Activated T-helper 1 cell treated with anti-CD3 and anti-CD28 coated beads, Interleukin-12 subunit alpha, Interleukin-12 subunit beta, Interleukin-2, Interleukin-4 antibody, amounts not matched to agents 30 ng/mL and 10 ng/mL and 1 ng/mL, durations not matched to agents 14 hours and 24 hours and 36 hours (primary cell): ENCODE results near the gene CAPN11. TPM values are rescaled to one million over a fixed set of nuclear protein-coding genes. Genes with fewer than 3 reads are reported as not detected.

Experiments
- DNase-seq: peaks from one replicate; pipeline ENCODE4 v3.0.0; 2021; ENCODE audit warnings: low spot score
- H3K27ac Mint-ChIP-seq: one replicate; pipeline ENCODE4 v1.8.0; 2021; ENCODE audit warnings: mild to moderate bottlenecking, mixed read lengths
- H3K27me3 Mint-ChIP-seq: one replicate; pipeline ENCODE4 v1.8.0; 2022; ENCODE audit warnings: mild to moderate bottlenecking, moderate library complexity, mixed read lengths; ENCODE audit not compliant: insufficient read depth
- H3K36me3 Mint-ChIP-seq: one replicate; pipeline ENCODE4 v1.8.0; 2021; ENCODE audit warnings: low read depth, mixed read lengths
- H3K4me1 Mint-ChIP-seq: one replicate; pipeline ENCODE4 v1.8.0; 2021; ENCODE audit warnings: low read depth, mixed read lengths
- H3K4me3 Mint-ChIP-seq: one replicate; pipeline ENCODE4 v1.8.0; 2021; ENCODE audit warnings: mild to moderate bottlenecking, moderate library complexity, mixed read lengths
- H3K9me3 Mint-ChIP-seq: one replicate; pipeline ENCODE4 v1.8.0; 2021; ENCODE audit warnings: mixed read lengths
- intact Hi-C: fragments of 100-400 bp; cut with micrococcal nuclease; formaldehyde crosslinking; loops from one replicate; pipeline ENCODE4 v1.15.1; 2024
- total RNA-seq: library from RNA; stranded (reverse); gene quantifications from 2 replicates; pipeline ENCODE4 v1.2.3, GENCODE V29; 2022

The CAPN11 gene
- total RNA-seq, 1 donor from 2014 or later = not detected

DNA sequence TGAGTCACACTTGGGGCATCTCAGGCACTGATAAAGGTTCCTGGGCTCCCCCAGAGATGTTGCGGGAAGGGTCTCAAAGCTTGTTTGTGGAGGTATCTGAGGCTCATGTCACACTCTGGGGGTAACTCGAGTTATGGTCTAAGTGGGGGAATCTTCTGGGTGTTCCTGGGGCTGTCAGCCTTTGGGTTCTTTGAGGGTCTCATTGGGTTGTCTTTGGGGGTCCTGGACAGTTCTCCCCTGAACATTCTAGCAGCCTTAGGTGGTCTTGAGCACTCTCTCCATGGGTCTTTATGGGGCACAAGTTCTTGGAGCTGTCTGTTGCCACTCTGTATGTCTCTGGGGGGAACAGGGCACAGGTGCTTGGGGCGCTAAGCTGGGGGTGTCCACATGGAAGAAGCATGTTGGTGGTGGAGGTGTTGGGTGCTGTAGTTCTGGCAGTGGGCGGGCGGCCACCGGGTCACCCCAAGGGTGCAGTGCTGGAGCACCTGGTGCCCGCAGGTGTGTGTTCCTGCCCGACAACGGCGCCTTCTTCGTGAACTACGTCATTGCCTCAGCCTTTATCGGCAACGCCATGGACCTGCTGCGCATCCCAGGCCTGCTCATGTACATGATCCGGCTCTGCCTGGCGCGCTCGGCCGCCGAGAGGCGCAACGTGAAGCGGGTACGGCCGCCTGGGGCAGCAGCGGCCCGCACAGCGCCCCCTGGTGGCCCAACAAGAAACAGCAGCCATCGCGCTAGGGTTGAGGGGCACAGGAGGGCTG is 7.1 kb upstream of the CAPN11 start:
- H3K36me3 Mint-ChIP-seq = peaks cover 6% of the 10 kb centered on the region
- H3K27ac Mint-ChIP-seq = no peak overlapping the region
- no peak overlapping the region for H3K4me3 Mint-ChIP-seq
- no peaks in the 10 kb centered on the region for H3K27me3 Mint-ChIP-seq
- intact Hi-C loops = loop anchor here (1.0 kb wide), 3 partner anchors 25 to 55 kb away; no protein-coding TSS in a partner anchor
- H3K9me3 Mint-ChIP-seq = no peaks in the 10 kb centered on the region
- DNase-seq = peak; percentile 71
- H3K4me1 Mint-ChIP-seq = peaks cover 12% of the 10 kb centered on the region

DNA sequence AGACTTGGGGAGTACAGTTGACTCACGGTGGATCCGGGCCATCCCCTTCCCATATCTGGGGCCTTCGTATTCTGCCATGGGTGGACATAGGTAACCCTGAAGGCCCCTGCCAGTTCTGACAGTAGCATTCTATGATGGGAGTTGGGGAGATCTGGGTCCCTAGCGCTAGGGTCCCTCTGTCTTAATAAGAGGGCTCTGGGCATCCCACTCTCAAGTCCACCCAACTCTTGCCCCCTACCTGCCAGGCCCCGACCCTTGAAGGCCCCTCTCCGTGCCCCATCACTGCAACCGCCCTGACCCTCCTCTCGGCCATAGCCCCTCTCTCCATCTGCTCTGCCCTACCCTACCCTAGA is 6.5 kb upstream of the CAPN11 start:
- Mint-ChIP-seq H3K9me3 (no peaks in the 10 kb centered on the region), H3K36me3 (peaks cover 6% of the 10 kb centered on the region), H3K27ac (no peak overlapping the region), H3K4me1 (peaks cover 12% of the 10 kb centered on the region), H3K4me3 (no peak overlapping the region), H3K27me3 (no peaks in the 10 kb centered on the region)
- DNase-seq = no peak
- intact Hi-C loops = loop anchor here (1.0 kb wide), 1 partner anchor 56 kb away; no protein-coding TSS in a partner anchor

DNA sequence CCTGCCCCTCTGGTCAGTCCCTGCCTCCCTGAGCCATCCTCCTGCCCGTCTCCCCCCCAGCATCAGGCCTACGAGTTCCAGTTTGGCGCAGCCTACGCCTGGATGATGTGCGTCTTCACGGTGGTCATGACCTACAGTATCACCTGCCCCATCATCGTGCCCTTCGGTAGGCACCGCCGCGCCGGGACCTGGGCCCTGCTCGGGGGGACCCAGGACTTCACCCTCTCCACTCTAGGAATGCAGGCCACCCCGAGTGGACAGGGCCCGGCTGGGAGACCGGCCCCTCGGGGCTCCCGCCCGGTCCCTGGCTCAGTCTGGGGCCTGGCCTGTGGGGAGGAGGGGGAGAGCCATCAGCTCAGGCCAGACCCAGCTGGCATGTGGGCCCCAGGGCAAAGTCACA is 6.1 kb upstream of the CAPN11 start:
- Mint-ChIP-seq H3K27me3 (no peaks in the 10 kb centered on the region), H3K4me1 (peaks cover 12% of the 10 kb centered on the region), H3K4me3 (no peak overlapping the region), H3K36me3 (peaks cover 6% of the 10 kb centered on the region), H3K9me3 (no peaks in the 10 kb centered on the region), H3K27ac (no peak overlapping the region)
- DNase-seq = no peak
- intact Hi-C loops = loop anchor here (1.0 kb wide), 1 partner anchor 56 kb away; no protein-coding TSS in a partner anchor

DNA sequence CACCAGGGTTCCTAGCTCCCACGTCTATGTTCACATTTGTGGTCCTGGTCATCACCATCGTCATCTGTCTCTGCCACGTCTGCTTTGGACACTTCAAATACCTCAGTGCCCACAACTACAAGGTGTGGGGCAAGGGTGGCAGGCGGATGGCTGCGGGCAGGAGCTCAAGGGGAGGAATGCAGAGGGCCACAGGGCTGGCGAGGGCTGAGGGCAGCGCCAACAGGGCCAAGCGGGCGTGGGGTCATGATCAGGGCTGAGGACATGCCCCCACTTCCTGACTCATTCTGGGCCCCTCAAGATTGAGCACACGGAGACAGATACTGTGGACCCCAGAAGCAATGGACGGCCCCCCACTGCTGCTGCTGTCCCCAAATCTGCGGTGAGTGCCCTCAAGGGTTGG is 4.6 kb upstream of the CAPN11 start:
- H3K9me3 Mint-ChIP-seq = no peaks in the 10 kb centered on the region
- H3K4me3 Mint-ChIP-seq = no peak overlapping the region
- no peak overlapping the region for H3K27ac Mint-ChIP-seq
- H3K36me3 Mint-ChIP-seq = peaks cover 1% of the 10 kb centered on the region
- intact Hi-C loops = no loop called here
- no peak for DNase-seq
- peaks cover 12% of the 10 kb centered on the region for H3K4me1 Mint-ChIP-seq
- no peaks in the 10 kb centered on the region for H3K27me3 Mint-ChIP-seq

DNA sequence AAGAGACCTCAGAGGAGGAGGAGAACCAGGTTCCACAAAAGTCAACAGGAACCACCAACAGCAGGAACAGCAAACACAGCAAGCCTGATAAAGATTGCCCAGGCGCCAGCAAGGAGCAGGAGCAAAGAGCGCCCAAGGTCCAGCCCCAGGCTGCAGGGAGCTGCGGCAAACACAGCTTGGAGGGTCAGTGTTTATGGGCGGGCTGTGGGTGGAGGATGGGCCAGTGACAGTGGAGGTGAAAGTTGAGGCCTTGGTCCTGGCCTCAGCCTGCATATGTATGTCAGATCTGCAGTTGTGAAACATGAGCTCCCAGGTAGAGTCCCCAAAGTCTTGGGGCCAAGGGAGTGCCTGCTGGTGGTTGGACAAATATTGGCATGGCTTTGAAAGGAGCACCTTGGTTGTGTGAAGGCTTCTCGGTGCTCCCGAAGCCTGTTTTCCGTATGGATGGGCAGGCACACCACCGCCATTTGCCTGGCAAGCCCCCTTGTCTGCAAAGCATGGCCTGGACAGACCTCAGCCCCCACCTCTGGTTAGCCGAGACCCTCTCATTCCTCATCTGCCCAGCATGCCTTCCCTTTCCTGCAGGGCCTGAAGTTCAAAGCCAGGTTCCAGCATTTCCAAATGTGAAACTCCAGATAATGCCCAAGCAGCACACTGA is 2.0 kb upstream of the CAPN11 start:
- no peaks in the 10 kb centered on the region for H3K27me3 Mint-ChIP-seq
- H3K36me3 Mint-ChIP-seq = no peaks in the 10 kb centered on the region
- DNase-seq = no peak
- peaks cover 1% of the 10 kb centered on the region for H3K4me1 Mint-ChIP-seq
- no peak overlapping the region for H3K27ac Mint-ChIP-seq
- H3K4me3 Mint-ChIP-seq = no peak overlapping the region
- no peaks in the 10 kb centered on the region for H3K9me3 Mint-ChIP-seq
- intact Hi-C loops = no loop called here

DNA sequence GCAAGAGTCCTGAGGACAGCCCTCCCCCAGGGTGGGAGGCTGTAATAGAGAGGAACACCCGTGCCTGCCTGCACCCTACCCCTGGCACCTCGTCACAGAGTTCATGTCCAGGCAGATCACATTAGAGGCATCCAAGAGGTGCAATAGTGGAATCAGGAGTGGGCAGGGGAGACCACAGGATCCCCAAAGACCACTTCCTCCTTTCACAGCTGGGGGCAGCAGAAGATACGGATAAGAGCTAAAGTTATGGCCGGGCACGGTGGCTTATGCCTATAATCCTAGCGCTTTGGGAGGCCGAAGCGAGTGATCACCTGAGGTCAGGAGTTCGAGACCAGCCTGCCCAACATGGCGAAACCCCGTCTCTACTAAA is 1.5 kb upstream of the CAPN11 start:
- intact Hi-C loops = no loop called here
- Mint-ChIP-seq H3K9me3 (no peaks in the 10 kb centered on the region), H3K36me3 (no peaks in the 10 kb centered on the region), H3K4me1 (no peaks in the 10 kb centered on the region), H3K27me3 (no peaks in the 10 kb centered on the region), H3K4me3 (no peak overlapping the region), H3K27ac (no peak overlapping the region)
- no peak for DNase-seq

DNA sequence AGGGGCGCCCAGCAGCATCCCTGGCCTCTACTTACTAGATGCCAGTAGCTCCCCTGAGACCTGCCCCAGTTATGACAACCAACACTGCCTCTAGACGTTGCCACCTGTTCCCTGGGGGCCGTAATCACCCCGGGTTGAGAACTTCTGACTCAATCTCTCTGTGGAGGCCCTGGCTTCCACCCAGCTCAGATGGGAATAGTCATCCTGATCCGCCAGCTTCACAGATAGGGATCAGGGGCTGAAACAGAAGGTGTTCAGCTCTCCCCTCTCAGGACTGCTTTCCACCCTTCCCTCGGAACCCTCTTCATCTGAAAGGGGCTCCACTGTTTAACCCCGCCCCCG is 3.3 kb downstream of the CAPN11 start:
- intact Hi-C loops = no loop called here
- H3K27me3 Mint-ChIP-seq = peaks cover 10% of the 10 kb centered on the region
- no peak overlapping the region for H3K4me3 Mint-ChIP-seq
- no peaks in the 10 kb centered on the region for H3K36me3 Mint-ChIP-seq
- DNase-seq = no peak
- no peak overlapping the region for H3K27ac Mint-ChIP-seq
- peaks cover 5% of the 10 kb centered on the region for H3K4me1 Mint-ChIP-seq
- H3K9me3 Mint-ChIP-seq = no peaks in the 10 kb centered on the region

DNA sequence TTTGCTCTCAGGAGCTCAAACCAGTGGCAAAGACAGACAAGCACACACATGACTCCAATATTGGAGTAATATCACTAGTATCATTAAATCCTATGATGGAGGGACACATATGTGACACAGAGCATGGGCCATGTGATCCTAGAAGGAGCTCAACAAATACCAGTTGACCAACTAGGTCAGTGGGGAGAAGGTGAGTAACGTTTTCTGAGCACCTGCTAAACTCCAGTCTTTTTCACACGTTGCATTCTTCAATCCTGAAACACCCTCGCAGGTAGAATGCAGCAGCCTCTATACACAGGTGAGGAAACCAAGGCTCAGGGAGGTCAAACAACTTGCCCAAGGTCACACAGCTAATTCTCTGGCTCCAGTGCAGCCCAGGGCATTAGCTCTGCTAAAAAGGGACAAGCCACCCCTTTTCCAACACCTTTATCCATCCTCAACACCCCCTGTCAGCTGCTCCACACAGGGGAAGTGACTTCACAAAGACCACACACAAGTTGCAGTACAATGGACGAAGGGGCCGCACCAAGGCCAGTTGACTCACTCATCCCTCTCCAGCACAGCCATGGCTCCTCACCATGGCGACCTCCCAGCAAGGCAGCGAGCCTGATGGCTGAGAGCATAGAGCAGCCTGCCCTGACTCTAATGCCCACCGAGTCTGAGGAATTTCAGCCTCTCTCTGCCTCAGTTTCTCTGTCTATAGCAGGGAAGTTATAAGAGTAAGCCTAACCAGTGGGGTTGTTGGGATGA is 4.4 kb downstream of the CAPN11 start:
- intact Hi-C loops = no loop called here
- H3K27me3 Mint-ChIP-seq = peaks cover 10% of the 10 kb centered on the region
- H3K4me3 Mint-ChIP-seq = no peak overlapping the region
- no peaks in the 10 kb centered on the region for H3K9me3 Mint-ChIP-seq
- no peaks in the 10 kb centered on the region for H3K36me3 Mint-ChIP-seq
- peak overlapping the region; percentile 12 for H3K27ac Mint-ChIP-seq
- no peak for DNase-seq
- peaks cover 5% of the 10 kb centered on the region for H3K4me1 Mint-ChIP-seq

DNA sequence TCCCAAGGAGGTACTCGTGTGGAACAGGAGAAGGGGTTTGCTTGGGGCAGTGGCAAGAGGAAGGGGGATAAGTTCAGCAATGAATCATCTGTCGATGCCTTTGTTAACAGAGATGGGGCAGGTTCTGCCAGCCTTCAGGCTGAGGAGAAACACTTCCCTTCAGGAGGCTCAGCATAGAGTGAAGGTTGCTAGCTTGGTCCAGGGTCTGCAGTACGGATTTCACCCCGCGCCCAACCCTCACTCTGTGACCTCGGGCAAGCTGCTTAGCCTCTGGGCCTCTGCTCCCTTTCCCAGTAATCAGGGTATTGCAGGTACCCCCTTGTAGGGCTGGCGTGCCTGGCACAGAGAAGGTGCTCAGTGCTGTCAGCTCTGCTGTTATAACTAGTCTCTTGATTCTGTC is 7.5 kb downstream of the CAPN11 start:
- Mint-ChIP-seq H3K27me3 (peaks cover 15% of the 10 kb centered on the region), H3K4me3 (no peak overlapping the region), H3K4me1 (peaks cover 5% of the 10 kb centered on the region), H3K27ac (no peak overlapping the region), H3K36me3 (no peaks in the 10 kb centered on the region), H3K9me3 (no peaks in the 10 kb centered on the region)
- intact Hi-C loops = no loop called here
- DNase-seq = no peak

DNA sequence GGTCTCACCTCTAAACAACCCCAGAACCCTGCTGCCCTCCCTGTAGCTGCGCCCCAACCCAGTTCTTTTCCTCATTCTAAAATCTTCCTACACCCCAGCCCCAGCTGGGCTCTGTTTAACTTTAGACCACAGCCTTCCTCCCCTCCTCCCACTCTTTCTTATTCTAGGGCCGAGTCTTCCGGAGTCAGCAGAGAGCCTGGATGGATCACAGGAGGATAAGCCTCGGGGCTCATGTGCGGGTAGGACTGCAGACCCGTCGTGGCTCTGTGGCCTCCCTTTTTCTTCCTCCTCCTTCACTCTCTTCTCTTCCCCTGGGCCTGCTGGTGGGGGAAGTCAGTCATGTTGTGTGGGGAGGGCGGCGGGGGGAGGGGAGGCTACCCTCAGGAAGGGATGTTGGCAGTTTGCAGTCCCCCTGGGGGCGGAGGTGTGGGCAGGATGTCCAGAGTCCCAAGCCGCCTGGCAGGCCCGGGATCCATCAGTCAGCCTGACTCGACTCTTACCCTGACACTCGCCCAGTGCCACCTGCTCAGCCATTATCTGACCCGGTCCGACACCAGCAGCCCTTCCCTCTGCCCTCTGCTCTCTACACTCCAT is 8.1 kb downstream of the CAPN11 start:
- H3K27me3 Mint-ChIP-seq = peaks cover 15% of the 10 kb centered on the region
- no peaks in the 10 kb centered on the region for H3K9me3 Mint-ChIP-seq
- H3K4me3 Mint-ChIP-seq = no peak overlapping the region
- H3K27ac Mint-ChIP-seq = no peak overlapping the region
- intact Hi-C loops = no loop called here
- no peak for DNase-seq
- H3K36me3 Mint-ChIP-seq = no peaks in the 10 kb centered on the region
- peaks cover 5% of the 10 kb centered on the region for H3K4me1 Mint-ChIP-seq

DNA sequence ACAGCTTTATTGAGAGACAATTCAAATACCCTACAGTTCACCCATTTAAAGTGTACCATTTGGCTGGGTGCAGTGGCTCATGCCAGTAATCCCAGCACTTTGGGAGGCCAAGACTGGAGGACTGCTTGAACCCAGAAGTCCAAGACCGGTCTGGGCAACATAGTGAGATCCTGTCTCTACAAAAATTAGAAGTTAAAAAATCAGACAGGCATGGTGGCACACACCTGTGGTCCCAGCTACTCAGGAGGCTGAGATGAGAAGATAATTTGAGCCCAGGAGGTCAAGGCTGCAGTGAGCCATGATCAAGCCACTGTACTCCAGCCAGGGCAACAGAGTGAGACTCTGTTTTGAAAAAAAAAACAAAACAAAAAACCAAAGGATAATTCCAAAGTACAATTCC is 8.9 kb downstream of the CAPN11 start:
- H3K9me3 Mint-ChIP-seq = no peaks in the 10 kb centered on the region
- no peaks in the 10 kb centered on the region for H3K36me3 Mint-ChIP-seq
- no peak for DNase-seq
- no peak overlapping the region for H3K4me3 Mint-ChIP-seq
- peaks cover 15% of the 10 kb centered on the region for H3K27me3 Mint-ChIP-seq
- H3K4me1 Mint-ChIP-seq = peaks cover 12% of the 10 kb centered on the region
- H3K27ac Mint-ChIP-seq = no peak overlapping the region
- intact Hi-C loops = no loop called here

DNA sequence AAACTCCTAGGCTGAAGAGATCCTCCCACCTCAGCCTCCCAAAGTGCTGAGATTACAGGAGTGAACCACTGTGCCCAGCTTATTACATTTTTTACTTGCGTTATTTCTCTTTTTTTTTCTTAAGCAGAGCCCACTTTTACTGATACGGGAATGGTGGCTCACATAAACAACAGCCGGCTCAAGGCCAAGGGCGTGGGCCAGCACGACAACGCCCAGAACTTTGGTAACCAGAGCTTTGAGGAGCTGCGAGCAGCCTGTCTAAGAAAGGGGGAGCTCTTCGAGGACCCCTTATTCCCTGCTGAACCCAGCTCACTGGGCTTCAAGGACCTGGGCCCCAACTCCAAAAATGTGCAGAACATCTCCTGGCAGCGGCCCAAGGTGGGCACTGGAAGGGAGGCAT is 10.5 kb downstream of the CAPN11 start:
- intact Hi-C loops = no loop called here
- DNase-seq = no peak
- no peak overlapping the region for H3K27ac Mint-ChIP-seq
- no peaks in the 10 kb centered on the region for H3K36me3 Mint-ChIP-seq
- no peaks in the 10 kb centered on the region for H3K9me3 Mint-ChIP-seq
- H3K4me3 Mint-ChIP-seq = no peak overlapping the region
- peaks cover 13% of the 10 kb centered on the region for H3K27me3 Mint-ChIP-seq
- H3K4me1 Mint-ChIP-seq = peaks cover 17% of the 10 kb centered on the region
